Measurements from ENCODE around the gene SRGAP2. TPM values are rescaled to one million over a fixed set of nuclear protein-coding genes. Genes with fewer than 3 reads are reported as not detected.
"Not testable (repeated sequence)": the region's sequence is repeated elsewhere in the genome, so short reads cannot be mapped to it uniquely, and the experiment has no call there.

SRGAP2 gene
- total RNA-seq, 6 experiments from 2014 or later, result 9.8 to 20.0 (median 15.3) TPM

DNA sequence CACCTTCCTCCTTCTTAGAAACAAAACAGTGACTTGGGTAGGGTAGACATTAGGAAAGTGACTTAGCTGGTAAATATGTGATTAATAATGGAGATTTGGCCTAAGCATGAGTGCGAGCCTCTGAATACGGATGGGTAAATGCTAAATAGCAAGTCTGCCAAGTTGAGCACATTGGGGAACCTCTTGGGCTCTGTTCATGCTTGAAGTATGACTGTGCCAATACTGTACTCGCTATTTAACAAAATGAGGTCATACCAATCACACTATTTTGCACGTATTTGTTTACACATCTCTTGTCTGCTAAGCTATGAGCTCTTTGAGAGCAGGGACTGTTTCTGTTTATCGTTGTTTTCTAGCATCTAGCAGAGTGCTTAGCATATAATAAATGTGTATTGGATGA, 23.5 kb downstream of the SRGAP2 start:
- H3K4me1 ChIP-seq; DNase-seq; H3K36me3 ChIP-seq; H3K9me3 ChIP-seq; ATAC-seq; intact Hi-C loops (cut with DNase I); H3K4me3 ChIP-seq; H3K27me3 ChIP-seq; H3K27ac ChIP-seq: not testable (repeated sequence)
- WGBS (ENCODE audit: insufficient coverage, low coverage, low lambda C conversion rate, missing lambda C conversion rate), result 94% methylated on average over 2 of the region's 5 CpGs

DNA sequence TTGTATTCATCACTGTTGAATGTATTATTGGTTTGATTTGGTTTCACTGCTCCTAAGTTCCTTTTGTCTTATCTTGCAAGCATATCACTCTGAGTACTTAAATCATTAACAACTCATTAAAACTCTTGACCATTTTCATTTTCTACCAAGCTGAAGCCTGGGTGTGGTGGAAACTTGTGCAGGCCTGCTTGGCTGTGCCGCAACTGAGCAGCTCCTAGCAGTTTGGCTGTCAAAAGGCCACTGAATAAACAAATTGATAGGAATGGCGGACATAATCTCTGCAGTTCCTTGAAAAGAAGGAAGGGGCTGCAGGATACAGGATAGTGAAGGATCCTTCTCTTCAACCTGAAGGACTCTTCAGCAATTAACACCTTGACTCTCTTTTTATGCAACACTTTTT, 25.9 kb downstream of the SRGAP2 start:
- 75% methylated on average over 1 of the region's 2 CpGs for WGBS (ENCODE audit: insufficient coverage, low coverage, low lambda C conversion rate, missing lambda C conversion rate)
- intact Hi-C loops (cut with DNase I), result not testable (repeated sequence)

DNA sequence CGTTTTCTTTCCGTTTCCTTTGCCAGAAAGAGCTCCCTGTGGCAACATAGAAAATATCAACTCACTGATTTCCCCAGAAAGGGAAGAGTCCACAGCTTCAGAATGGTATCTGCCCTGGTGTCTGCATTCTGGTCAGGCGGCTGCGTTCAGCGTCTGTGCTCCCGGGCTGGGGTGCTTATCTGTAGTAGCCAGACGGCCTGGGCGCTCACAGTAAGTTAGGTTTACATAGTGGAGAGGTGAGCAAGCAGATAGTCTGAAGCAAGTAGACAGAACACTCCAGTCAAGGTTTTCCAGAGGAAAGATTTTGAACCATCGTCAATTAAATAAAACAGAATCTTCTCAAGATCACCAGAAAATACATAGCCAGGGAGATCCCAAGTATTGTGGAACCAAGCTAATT, 28.6 kb downstream of the SRGAP2 start:
- WGBS (ENCODE audit: insufficient coverage, low coverage, low lambda C conversion rate, missing lambda C conversion rate), result 67% methylated on average over 5 of the region's 9 CpGs
- H3K27me3 ChIP-seq; intact Hi-C loops (cut with DNase I); H3K36me3 ChIP-seq; H3K4me3 ChIP-seq; H3K4me1 ChIP-seq; H3K9me3 ChIP-seq; DNase-seq; H3K27ac ChIP-seq: not testable (repeated sequence)
- peak in 3 of 4 donors; percentile 30 to 62 (median 51) for ATAC-seq

More for the DNA sequence above, 25.9 kb downstream of the SRGAP2 start:
- not testable (repeated sequence) for H3K27ac ChIP-seq, H3K27me3 ChIP-seq, ATAC-seq, H3K9me3 ChIP-seq, H3K4me1 ChIP-seq, H3K36me3 ChIP-seq, DNase-seq, H3K4me3 ChIP-seq

DNA sequence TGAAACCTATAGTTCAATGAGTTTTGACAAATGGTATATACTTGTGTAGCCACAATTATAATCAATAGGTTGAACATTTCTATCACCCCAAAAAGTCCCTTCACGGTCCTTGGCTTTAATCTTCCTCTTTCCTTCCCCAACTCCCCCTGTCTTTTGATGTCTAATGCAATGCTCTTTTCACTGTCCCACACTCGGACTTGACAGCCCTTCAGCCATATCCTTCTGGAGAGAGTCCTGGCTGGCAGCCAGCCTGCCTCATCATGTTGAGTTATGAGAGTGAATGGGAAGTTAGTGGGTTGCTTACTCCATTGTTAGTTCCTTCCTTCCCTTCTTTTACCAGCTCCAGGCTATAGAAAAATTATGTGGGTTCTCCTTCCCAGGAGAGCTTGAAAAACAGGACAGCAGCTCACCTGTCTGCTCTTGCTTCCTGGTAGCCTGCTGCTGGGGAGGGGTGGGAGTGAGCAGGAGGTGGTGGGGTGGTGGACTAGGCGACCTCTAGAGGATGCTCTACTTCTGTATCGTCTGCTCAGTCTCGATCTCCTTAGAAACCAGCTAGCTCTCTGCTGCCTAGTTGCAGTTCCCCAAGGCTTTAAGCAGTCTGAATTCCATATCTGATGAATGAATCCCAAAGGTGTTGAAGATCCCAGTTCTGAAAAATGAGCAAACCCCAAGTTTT, 29.8 kb downstream of the SRGAP2 start:
- H3K4me1 ChIP-seq; intact Hi-C loops (cut with DNase I); H3K27me3 ChIP-seq; H3K4me3 ChIP-seq; DNase-seq; H3K9me3 ChIP-seq; H3K36me3 ChIP-seq; H3K27ac ChIP-seq: not testable (repeated sequence)
- 50% methylated on average over 2 of the region's 5 CpGs for WGBS (ENCODE audit: insufficient coverage, low coverage, low lambda C conversion rate, missing lambda C conversion rate)
- peak; percentile 38 to 78 (median 69) for ATAC-seq

DNA sequence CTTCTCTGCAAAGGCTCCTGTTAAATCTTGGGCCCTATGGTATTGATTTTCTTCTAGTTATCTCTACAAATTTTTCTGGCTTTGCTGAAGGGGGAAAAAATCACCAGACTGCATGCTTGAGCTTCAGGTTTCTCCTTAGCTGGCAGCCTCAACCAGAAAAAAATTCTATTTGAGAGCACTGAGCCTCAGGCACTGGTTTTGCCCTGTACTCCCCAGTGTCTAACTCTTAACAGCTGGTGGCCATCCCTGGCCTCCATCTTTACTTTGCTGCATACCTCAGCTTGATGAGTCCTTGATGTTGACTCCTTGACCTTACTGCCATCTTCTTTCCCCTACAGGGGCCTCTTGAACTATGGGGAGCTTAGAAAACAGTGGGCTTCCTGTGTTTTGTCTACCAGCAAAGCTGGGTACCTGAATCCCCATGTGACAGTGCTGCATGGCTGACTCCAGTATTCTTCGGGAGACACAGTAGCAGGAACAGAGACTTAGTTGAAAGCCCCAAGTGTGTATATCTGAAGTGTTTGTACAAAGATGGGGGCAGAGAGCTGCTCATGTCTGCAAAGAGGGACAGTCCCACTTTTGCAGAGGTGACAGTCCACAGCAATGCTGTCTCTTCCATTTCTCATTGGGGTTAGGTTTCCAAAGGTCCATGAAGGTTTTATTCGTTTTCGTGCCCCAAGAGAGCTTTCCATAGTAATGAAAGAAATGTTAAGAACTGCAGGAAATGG, 31.0 kb downstream of the SRGAP2 start:
- H3K27me3 ChIP-seq; H3K27ac ChIP-seq; H3K4me1 ChIP-seq; H3K36me3 ChIP-seq; intact Hi-C loops (cut with DNase I); ATAC-seq; H3K4me3 ChIP-seq; H3K9me3 ChIP-seq; DNase-seq: not testable (repeated sequence)
- WGBS (ENCODE audit: insufficient coverage, low coverage, low lambda C conversion rate, missing lambda C conversion rate), result 83% methylated on average over 2 of the region's 3 CpGs

DNA sequence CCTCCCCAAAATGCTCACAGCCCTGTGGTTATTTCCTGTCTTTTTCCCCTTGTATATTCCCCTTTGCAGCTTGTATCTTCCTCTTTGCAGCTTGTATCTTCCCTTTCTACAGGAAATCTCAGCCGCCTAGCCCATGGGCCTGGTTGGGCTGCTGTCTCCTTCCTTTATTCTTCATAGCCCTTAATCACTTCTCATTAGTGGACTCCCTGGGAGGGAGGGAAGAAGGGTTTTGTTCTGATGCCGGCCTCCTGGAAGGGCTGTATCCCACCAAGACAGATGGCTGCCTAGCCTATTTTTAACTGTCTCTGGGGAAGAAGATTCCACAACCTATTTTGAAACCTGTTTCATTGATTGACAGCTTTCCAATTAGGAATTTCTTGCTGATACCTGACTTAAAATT, 31.8 kb downstream of the SRGAP2 start:
- H3K9me3 ChIP-seq; intact Hi-C loops (cut with DNase I); H3K4me1 ChIP-seq; DNase-seq; ATAC-seq; H3K27ac ChIP-seq; H3K27me3 ChIP-seq; H3K4me3 ChIP-seq; H3K36me3 ChIP-seq: not testable (repeated sequence)
- no CpG with 5 or more reads among the region's 2 CpGs for WGBS (ENCODE audit: insufficient coverage, low coverage, low lambda C conversion rate, missing lambda C conversion rate)

DNA sequence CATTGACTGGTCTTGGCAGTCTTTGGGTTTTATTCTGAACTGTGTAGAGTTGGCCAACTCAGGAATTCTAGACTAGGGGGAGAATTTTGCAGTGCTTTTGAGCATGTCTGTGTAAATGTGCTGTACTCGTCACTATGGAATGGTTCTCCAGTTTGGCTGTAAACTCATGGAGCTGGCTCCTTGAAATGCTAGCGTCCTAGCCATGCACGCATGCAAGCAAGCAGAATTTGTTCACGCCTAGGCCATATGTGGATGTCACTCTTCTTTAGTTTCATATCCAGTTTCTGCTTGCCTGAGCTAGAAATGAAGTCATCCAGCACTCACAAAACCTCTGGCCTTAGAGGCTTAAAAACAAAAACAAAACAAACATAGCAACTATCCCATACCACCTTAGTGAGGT, 36.9 kb downstream of the SRGAP2 start:
- H3K9me3 ChIP-seq; intact Hi-C loops (cut with DNase I); DNase-seq; H3K27me3 ChIP-seq; H3K36me3 ChIP-seq; H3K4me1 ChIP-seq; H3K27ac ChIP-seq; H3K4me3 ChIP-seq: not testable (repeated sequence)
- WGBS (ENCODE audit: insufficient coverage, low coverage, low lambda C conversion rate, missing lambda C conversion rate), result no CpG with 5 or more reads among the region's 4 CpGs
- ATAC-seq, result peak in 3 of 4 donors; percentile 28 to 63 (median 54)

DNA sequence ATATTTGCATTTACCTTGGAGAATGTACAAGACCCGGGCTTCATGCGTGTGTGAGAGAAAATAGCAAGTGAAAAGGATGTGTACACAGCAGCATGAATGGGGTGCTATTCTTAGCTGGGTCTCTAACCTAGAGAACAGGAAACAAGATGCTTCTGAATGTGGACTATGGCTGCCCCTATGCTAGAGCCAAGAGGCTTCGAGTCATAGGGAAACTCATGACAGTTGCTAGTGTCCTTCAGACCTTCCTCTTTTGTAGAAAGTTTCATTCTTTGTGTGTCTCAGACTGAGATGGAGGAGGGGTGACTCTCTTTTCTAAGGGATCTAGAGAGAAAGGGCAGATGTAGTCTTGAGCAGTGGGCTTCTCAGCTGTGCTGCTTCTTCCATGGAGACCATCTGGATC, 40.0 kb downstream of the SRGAP2 start:
- DNase-seq; H3K4me1 ChIP-seq; H3K36me3 ChIP-seq; H3K4me3 ChIP-seq; H3K27me3 ChIP-seq; H3K27ac ChIP-seq; H3K9me3 ChIP-seq; intact Hi-C loops (cut with DNase I): not testable (repeated sequence)
- ATAC-seq, result peak; percentile 61 to 80 (median 78)
- 38% methylated on average over 1 of the region's 3 CpGs for WGBS (ENCODE audit: insufficient coverage, low coverage, low lambda C conversion rate, missing lambda C conversion rate)

DNA sequence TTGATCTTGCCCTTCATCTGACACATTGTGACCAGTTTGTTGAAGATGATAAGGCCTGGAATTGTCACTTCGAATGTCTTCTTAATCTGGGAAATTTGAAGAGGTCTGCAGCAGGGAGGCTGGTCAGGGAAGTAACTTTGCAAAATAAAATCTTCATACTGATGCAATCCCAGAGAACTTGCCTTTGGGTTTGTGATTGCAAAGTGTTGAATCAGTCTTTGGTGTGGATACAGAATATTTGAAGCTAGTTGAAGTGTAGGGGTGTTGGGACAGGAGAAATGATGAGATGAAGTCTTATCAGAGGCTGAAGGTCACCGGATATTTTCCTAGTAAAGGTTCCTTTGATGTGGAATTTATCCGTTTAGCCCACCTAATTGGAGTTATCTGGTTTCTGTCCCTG, 42.1 kb downstream of the SRGAP2 start:
- not testable (repeated sequence) for H3K9me3 ChIP-seq, DNase-seq

DNA sequence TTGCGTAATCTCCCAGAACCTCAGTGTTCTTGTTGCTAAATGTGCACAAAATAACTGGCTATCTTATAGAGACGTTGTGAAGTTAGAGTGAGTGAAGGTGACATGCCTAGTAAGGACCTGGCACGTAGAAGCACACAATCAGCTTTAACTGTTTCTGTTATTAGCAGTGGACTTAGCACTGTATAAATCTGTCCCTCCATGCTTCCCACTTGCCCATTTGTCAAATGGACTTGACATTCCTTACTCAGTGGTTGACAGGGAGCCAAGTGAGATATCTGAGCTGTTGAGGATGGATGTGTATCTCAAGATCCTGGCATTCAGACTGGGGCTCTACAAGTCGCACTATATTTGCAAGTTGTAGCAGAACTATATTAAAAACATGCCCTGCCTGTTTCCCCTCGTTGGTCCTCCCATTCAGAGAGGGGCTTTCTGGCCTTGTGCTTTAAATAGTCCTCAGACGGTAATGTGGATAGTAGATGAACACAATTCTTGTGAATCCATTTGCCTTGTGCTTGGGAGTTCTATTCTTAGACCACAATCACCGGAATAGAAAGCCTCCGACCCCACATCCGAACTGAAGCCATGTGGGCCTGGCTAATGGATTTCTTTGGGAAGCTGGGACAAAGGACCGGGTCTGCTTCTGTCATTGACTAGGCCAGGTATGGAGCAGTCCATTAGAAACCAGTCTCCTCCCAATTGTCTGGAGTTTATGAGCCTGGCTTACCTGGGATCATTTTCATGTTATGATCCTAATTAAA, 43.0 kb downstream of the SRGAP2 start:
- H3K27ac ChIP-seq; DNase-seq; H3K4me1 ChIP-seq; H3K27me3 ChIP-seq; H3K9me3 ChIP-seq; intact Hi-C loops (cut with DNase I); H3K4me3 ChIP-seq; H3K36me3 ChIP-seq: not testable (repeated sequence)
- no CpG with 5 or more reads among the region's 10 CpGs for WGBS (ENCODE audit: insufficient coverage, low coverage, low lambda C conversion rate, missing lambda C conversion rate)
- ATAC-seq, result peak; percentile 54 to 74 (median 64)

More for the DNA sequence above, 42.1 kb downstream of the SRGAP2 start:
- intact Hi-C loops (cut with DNase I); ATAC-seq; H3K27me3 ChIP-seq; H3K4me3 ChIP-seq; H3K27ac ChIP-seq; H3K36me3 ChIP-seq; H3K4me1 ChIP-seq: not testable (repeated sequence)
- WGBS (ENCODE audit: insufficient coverage, low coverage, low lambda C conversion rate, missing lambda C conversion rate), result 60% methylated on average over 1 of the region's 3 CpGs

DNA sequence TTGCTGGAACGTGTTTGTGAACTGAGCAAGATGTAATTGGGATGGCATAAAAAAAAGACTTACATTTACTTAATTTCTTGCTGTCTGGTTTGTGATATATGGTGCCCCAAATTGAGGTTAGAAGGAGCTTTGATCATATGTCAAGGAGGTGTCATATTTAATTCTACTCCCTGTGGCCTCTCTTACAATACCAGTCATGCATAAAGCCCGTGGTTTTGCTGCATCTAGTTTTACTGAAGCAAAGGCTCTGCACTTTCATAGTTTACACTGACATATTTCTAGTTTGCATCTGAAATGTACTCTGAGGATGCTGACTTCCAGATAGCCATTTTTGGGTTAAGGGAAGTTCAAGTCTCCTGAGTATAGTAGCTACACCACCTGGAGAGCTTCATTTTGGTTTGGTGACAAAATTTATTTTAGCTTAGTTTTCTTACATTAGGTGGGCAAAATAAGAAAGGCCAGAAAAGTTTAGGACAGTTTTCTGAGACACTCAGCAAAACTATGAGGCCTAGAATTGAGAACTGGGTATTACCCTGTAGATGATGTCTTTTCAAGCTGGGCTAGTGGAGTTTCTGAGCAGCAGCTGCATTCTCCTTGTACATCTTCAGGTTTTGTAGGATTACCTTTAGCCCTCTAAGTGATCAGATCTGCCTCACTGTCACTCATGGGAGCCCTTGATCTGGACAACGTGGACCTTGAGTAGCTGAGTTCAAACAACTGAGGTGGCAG, 47.8 kb downstream of the SRGAP2 start:
- H3K4me1 ChIP-seq; ATAC-seq; H3K27ac ChIP-seq; H3K27me3 ChIP-seq; DNase-seq; H3K4me3 ChIP-seq; H3K36me3 ChIP-seq; H3K9me3 ChIP-seq; intact Hi-C loops (cut with DNase I): not testable (repeated sequence)
- WGBS (ENCODE audit: insufficient coverage, low coverage, low lambda C conversion rate, missing lambda C conversion rate), result no CpG with 5 or more reads among the region's 3 CpGs

All from right lobe of liver (tissue), 6 donors.